MM.1S (cell line): ENCODE results near the gene ARSG.

Experiments used
- EZH2 ChIP-seq: fragments of 300-600 bp; sonication (generic); optimal IDR thresholded peaks from 2 replicates; pipeline ENCODE3; 2017; ENCODE audit warnings: low read depth, mild to moderate bottlenecking, antibody characterized with exemption, low read length, mixed read lengths
- TF ChIP-seq, protein P1 (sequence below): fragments of 300-600 bp; sonication (generic); IDR thresholded peaks from 2 replicates; pipeline ENCODE4 v1.5.1; 2016; ENCODE audit warnings: antibody characterized with exemption, low read length, mixed read lengths

DNA sequence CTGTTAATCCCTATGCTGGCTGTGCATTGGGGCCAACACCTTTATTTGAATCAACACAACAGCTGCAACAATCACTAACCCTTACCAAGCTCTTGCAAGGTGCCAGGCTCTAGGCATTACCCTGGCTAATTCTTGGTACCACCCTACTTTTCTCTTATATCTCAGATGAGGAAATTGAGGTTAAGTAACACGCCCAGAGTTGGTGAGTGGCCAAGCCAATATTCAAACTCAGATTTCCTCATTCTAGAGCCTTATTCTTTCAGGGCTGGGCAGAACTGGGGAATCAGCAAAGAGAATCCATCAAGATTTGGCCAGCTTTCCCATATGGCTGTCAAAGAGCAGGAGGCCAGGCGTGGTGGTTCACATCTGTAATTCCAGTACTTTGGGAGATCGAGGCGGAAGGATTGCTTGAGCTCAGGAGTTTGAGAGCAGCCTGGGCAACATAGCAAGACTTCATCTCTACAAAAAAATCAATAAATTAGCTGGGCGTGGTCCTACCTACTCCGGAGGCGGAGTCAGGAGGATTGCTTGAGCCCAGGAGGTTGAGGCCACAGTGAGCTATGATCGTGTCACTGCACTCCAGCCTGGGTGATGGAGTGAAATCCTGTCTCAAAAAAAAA lies 23.7 kb downstream of the ARSG start:
- TF ChIP-seq, protein P1, sequence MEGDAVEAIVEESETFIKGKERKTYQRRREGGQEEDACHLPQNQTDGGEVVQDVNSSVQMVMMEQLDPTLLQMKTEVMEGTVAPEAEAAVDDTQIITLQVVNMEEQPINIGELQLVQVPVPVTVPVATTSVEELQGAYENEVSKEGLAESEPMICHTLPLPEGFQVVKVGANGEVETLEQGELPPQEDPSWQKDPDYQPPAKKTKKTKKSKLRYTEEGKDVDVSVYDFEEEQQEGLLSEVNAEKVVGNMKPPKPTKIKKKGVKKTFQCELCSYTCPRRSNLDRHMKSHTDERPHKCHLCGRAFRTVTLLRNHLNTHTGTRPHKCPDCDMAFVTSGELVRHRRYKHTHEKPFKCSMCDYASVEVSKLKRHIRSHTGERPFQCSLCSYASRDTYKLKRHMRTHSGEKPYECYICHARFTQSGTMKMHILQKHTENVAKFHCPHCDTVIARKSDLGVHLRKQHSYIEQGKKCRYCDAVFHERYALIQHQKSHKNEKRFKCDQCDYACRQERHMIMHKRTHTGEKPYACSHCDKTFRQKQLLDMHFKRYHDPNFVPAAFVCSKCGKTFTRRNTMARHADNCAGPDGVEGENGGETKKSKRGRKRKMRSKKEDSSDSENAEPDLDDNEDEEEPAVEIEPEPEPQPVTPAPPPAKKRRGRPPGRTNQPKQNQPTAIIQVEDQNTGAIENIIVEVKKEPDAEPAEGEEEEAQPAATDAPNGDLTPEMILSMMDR: no peak
- no peak for TF ChIP-seq EZH2
